Breast epithelium (tissue), 4 donors: ENCODE measurements around the gene PNMA6A. TPM values are rescaled to one million over a fixed set of nuclear protein-coding genes. Genes with fewer than 3 reads are reported as not detected.
"Not testable (repeated sequence)": the region's sequence is repeated elsewhere in the genome, so short reads cannot be mapped to it uniquely, and the experiment has no call there.

ENCODE experiments used
- DNase-seq, 2 donors: peaks; one replicate each; pipeline ENCODE4 v3.0.0-alpha.2; 2019; ENCODE audit warnings: low spot score in 2 of 2
- H3K27ac ChIP-seq, 2 donors: fragments of 200-600 bp; sonication (generic) in 1 of 2; one replicate each; pipeline ENCODE4 v1.5.1; 2016 to 2019; ENCODE audit warnings: mild to moderate bottlenecking in 1 of 2
- H3K27me3 ChIP-seq, 2 donors: fragments of 200-600 bp; sonication (generic) in 1 of 2; one replicate each; pipeline versions ENCODE4 v1.5.1 to v1.6.0; 2017 to 2019; ENCODE audit warnings: control low read depth in 1 of 2, mild to moderate bottlenecking in 1 of 2
- H3K36me3 ChIP-seq: fragments of 200-600 bp; one replicate; pipeline ENCODE4 v1.5.1; 2019
- H3K4me1 ChIP-seq, 2 donors: fragments of 200-600 bp; sonication (generic); one replicate each; pipeline ENCODE4 v1.5.1; 2016 to 2019; ENCODE audit warnings: control low read depth in 1 of 2
- H3K4me3 ChIP-seq, 3 donors: fragments of 200-600 bp; sonication (generic); 1 replicate in 2 of 3; 2 replicates in 1 of 3; pipeline ENCODE4 v1.5.1; 2016 to 2019; ENCODE audit warnings: mild to moderate bottlenecking in 3 of 3, moderate library complexity in 2 of 3
- H3K9me3 ChIP-seq, 2 donors: fragments of 200-600 bp; sonication (generic) in 1 of 2; one replicate each; pipeline ENCODE4 v1.5.1; 2016 to 2019; ENCODE audit warnings: control low read depth in 1 of 2
- CTCF ChIP-seq, 3 donors: fragments of 450-650 bp; IDR thresholded peaks; one replicate each; pipeline ENCODE4 v1.5.1; 2016 to 2017; ENCODE audit warnings: antibody characterized with exemption in 3 of 3, mild to moderate bottlenecking in 3 of 3, moderate library complexity in 3 of 3
- POLR2A ChIP-seq: fragments of 450-650 bp; IDR thresholded peaks from one replicate; pipeline ENCODE4 v1.6.1; 2016; ENCODE audit warnings: antibody characterized with exemption, mild to moderate bottlenecking, moderate library complexity
- POLR2AphosphoS5 ChIP-seq, 3 donors: sonication (generic); formaldehyde crosslinking; IDR thresholded peaks; one replicate each; pipeline ENCODE4 v1.6.1; 2017; ENCODE audit warnings: antibody characterized with exemption in 3 of 3
- intact Hi-C: fragments of 100-400 bp; cut with DNase I; formaldehyde crosslinking; loops from one replicate; pipeline ENCODE4 v1.15.1; 2023; ENCODE audit warnings: low total_unique reads
- total RNA-seq, 3 donors: library from RNA; depleted of rRNA; stranded (reverse); fragments of >200 nt; gene quantifications; one replicate each; pipeline ENCODE4 v1.1.0, GENCODE V29; 2016

Gene PNMA6A
- total RNA-seq, 3 donors from 2014 or later = 0.33 to 1.8 (median 0.73) TPM

GRCh38 chrX:153075366-153075765, 3.1 kb downstream of the PNMA6A start:
- no peaks in the 10 kb centered on the region for H3K36me3 ChIP-seq
- intact Hi-C loops = no loop called here
- TF ChIP-seq POLR2AphosphoS5 (IDR thresholded peaks at IDR 0.05) (no peak), POLR2A (no peak), CTCF (IDR thresholded peaks at IDR 0.05) (no peak)

GRCh38 chrX:153077437-153078135, 5.3 kb downstream of the PNMA6A start:
- H3K36me3 ChIP-seq, DNase-seq, H3K4me1 ChIP-seq, H3K27ac ChIP-seq, intact Hi-C loops, H3K9me3 ChIP-seq, H3K4me3 ChIP-seq: not testable (repeated sequence)
- peaks cover 0 to 13% of the 10 kb centered on the region in 2 donors for H3K27me3 ChIP-seq

More at GRCh38 chrX:153075366-153075765, 3.1 kb downstream of the PNMA6A start:
- no peak overlapping the region for H3K27ac ChIP-seq
- H3K9me3 ChIP-seq = no peaks in the 10 kb centered on the region
- DNase-seq = no peak
- peaks cover 0 to 13% of the 10 kb centered on the region in 2 donors for H3K27me3 ChIP-seq
- no peak overlapping the region for H3K4me3 ChIP-seq
- H3K4me1 ChIP-seq = no peaks in the 10 kb centered on the region

- DNase-seq, H3K27ac ChIP-seq, H3K9me3 ChIP-seq, H3K4me3 ChIP-seq, H3K4me1 ChIP-seq, intact Hi-C loops, H3K36me3 ChIP-seq: not testable (repeated sequence)
- H3K27me3 ChIP-seq = peaks cover 0 to 15% of the 10 kb centered on the region in 2 donors
These were observed 11.1 kb downstream of the PNMA6A start for GRCh38 chrX:153083238-153083923.

GRCh38 chrX:153102418-153102817, 30.2 kb downstream of the PNMA6A start:
- TF ChIP-seq POLR2AphosphoS5 (IDR thresholded peaks at IDR 0.05) = no peak
- no peak for TF ChIP-seq POLR2A
- no peak for TF ChIP-seq CTCF (IDR thresholded peaks at IDR 0.05)
- Histone ChIP-seq H3K4me1 (no peaks in the 10 kb centered on the region), H3K27me3 (peaks cover 0 to 18% of the 10 kb centered on the region in 2 donors), H3K4me3 (no peak overlapping the region), H3K27ac (no peak overlapping the region), H3K9me3 (peaks cover 13 to 47% of the 10 kb centered on the region in 2 donors), H3K36me3 (no peaks in the 10 kb centered on the region)
- DNase-seq = no peak
- intact Hi-C loops = no loop called here

GRCh38 chrX:153104959-153105358, 32.7 kb downstream of the PNMA6A start:
- peaks cover 13 to 47% of the 10 kb centered on the region in 2 donors for H3K9me3 ChIP-seq
- H3K27ac ChIP-seq, intact Hi-C loops: not testable (repeated sequence)

GRCh38 chrX:153106092-153106801, 34.0 kb downstream of the PNMA6A start:
- H3K4me1 ChIP-seq, H3K36me3 ChIP-seq, H3K27ac ChIP-seq, H3K4me3 ChIP-seq, intact Hi-C loops, DNase-seq: not testable (repeated sequence)
- Histone ChIP-seq H3K27me3 (peaks cover 0 to 14% of the 10 kb centered on the region in 2 donors), H3K9me3 (peaks cover 10 to 40% of the 10 kb centered on the region in 2 donors)

More at GRCh38 chrX:153104959-153105358, 32.7 kb downstream of the PNMA6A start:
- not testable (repeated sequence) for H3K36me3 ChIP-seq, DNase-seq, H3K4me3 ChIP-seq, H3K4me1 ChIP-seq
- H3K27me3 ChIP-seq = peaks cover 0 to 18% of the 10 kb centered on the region in 2 donors

- H3K27ac ChIP-seq, H3K4me1 ChIP-seq, H3K36me3 ChIP-seq, DNase-seq, H3K27me3 ChIP-seq, intact Hi-C loops, H3K4me3 ChIP-seq, H3K9me3 ChIP-seq: not testable (repeated sequence)
These were observed 38.5 kb downstream of the PNMA6A start for GRCh38 chrX:153110735-153111134.

- H3K9me3 ChIP-seq, intact Hi-C loops, H3K27me3 ChIP-seq, H3K4me1 ChIP-seq, H3K36me3 ChIP-seq, H3K4me3 ChIP-seq, DNase-seq, H3K27ac ChIP-seq: not testable (repeated sequence)
These were observed 41.6 kb downstream of the PNMA6A start for GRCh38 chrX:153113851-153114250.

GRCh38 chrX:153117754-153118153, 45.5 kb downstream of the PNMA6A start:
- H3K36me3 ChIP-seq, H3K4me3 ChIP-seq, H3K27me3 ChIP-seq, DNase-seq, H3K9me3 ChIP-seq, H3K4me1 ChIP-seq, intact Hi-C loops, H3K27ac ChIP-seq: not testable (repeated sequence)

GRCh38 chrX:153120230-153120629, 48.0 kb downstream of the PNMA6A start:
- H3K36me3 ChIP-seq, H3K27ac ChIP-seq, H3K27me3 ChIP-seq, H3K9me3 ChIP-seq, DNase-seq, H3K4me1 ChIP-seq, H3K4me3 ChIP-seq, intact Hi-C loops: not testable (repeated sequence)
